Nephron progenitor cell (in vitro differentiated cells): ENCODE measurements around the gene TFCP2L1.
"Not testable (repeated sequence)": the region's sequence is repeated elsewhere in the genome, so short reads cannot be mapped to it uniquely, and the experiment has no call there.

Experiments used
- DNase-seq: peaks from one replicate; pipeline ENCODE4 v3.0.0; 2021
- H3K27ac Mint-ChIP-seq: 2 replicates; pipeline ENCODE4 v1.8.0; 2021; ENCODE audit warnings: mild to moderate bottlenecking, moderate library complexity, mixed read lengths
- H3K27me3 Mint-ChIP-seq: 2 replicates; pipeline ENCODE4 v1.8.0; 2021; ENCODE audit warnings: mild to moderate bottlenecking, low read depth, mixed read lengths; ENCODE audit not compliant: poor library complexity
- H3K36me3 Mint-ChIP-seq: 2 replicates; pipeline ENCODE4 v1.8.0; 2021; ENCODE audit warnings: low read depth, mixed read lengths
- H3K4me1 Mint-ChIP-seq: 2 replicates; pipeline ENCODE4 v1.8.0; 2021; ENCODE audit warnings: mixed read lengths
- H3K4me3 Mint-ChIP-seq: 2 replicates; pipeline ENCODE4 v1.8.0; 2021; ENCODE audit warnings: mild to moderate bottlenecking, moderate library complexity, mixed read lengths
- H3K9me3 Mint-ChIP-seq: 2 replicates; pipeline ENCODE4 v1.8.0; 2021; ENCODE audit warnings: mild to moderate bottlenecking, moderate library complexity, mixed read lengths
- TF ChIP-seq, protein P1 (sequence below): fragments of 200-600 bp; sonication (generic); IDR thresholded peaks from 2 replicates; pipeline ENCODE4 v1.5.0; 2021; ENCODE audit warnings: antibody characterized with exemption

The TFCP2L1 gene, protein sequence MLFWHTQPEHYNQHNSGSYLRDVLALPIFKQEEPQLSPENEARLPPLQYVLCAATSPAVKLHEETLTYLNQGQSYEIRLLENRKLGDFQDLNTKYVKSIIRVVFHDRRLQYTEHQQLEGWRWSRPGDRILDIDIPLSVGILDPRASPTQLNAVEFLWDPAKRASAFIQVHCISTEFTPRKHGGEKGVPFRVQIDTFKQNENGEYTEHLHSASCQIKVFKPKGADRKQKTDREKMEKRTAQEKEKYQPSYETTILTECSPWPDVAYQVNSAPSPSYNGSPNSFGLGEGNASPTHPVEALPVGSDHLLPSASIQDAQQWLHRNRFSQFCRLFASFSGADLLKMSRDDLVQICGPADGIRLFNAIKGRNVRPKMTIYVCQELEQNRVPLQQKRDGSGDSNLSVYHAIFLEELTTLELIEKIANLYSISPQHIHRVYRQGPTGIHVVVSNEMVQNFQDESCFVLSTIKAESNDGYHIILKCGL

DNA sequence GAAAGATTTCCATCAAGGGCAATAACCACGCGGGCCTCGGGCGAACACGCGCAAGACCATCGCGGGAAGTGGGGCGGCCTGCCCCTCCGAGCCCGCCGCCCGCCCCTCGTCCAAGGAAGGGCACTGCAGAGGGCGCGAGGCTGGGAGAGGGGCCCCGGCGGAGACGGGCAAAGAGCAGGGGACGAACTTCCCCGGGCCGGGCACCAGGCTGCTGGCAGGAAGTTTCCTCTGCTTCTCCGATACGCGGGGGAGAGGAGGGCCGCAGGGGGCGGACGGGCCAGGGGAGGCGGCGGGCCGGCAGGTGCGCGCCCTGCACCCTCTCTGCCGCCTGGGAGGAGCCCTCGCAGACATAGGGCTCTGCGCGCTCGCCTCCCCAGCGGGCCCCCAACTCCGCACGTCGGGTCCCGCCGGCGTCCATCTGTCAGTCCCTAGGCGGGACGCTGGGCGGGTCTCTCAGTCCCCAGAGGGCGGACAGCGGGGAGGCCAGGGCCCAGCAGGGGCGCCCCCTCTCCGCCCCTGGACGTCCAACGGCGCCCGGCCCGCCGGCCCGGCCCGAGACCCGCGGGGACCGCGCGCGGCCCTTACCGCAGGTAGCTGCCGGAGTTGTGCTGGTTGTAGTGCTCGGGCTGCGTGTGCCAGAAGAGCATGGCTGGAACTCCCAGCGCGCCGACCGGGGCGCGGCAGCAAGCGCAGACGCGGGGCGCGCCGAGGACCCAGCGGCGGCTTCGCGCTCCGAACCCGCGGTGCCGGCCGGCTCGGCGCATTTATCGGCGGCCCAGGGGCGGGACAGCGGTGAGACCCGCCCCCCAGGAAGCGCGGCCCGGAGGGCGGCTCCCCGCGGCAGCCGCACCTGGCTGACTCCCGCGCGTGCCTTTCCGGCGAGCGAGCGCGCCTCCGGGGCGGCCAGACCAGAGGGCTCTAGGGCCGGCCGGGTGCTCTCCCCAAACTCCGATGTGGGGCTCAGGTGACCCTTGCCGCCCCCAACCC is at the start of gene TFCP2L1:
Gene TFCP2L1 (minus strand): TSS at position 740 of the 987 bp plus-strand sequence. CDS start 93 bp downstream, at position 647.
- Mint-ChIP-seq H3K36me3 (no peaks in the 10 kb centered on the region), H3K27me3 (peaks cover 90% of the 10 kb centered on the region), H3K27ac (no peak within 1 kb of the TSS), H3K4me1 (peaks cover 26% of the 10 kb centered on the region), H3K9me3 (no peaks in the 10 kb centered on the region), H3K4me3 (peak within 1 kb of the TSS; percentile 83)
- peak; percentile 67 for DNase-seq
- TF ChIP-seq, protein P1, sequence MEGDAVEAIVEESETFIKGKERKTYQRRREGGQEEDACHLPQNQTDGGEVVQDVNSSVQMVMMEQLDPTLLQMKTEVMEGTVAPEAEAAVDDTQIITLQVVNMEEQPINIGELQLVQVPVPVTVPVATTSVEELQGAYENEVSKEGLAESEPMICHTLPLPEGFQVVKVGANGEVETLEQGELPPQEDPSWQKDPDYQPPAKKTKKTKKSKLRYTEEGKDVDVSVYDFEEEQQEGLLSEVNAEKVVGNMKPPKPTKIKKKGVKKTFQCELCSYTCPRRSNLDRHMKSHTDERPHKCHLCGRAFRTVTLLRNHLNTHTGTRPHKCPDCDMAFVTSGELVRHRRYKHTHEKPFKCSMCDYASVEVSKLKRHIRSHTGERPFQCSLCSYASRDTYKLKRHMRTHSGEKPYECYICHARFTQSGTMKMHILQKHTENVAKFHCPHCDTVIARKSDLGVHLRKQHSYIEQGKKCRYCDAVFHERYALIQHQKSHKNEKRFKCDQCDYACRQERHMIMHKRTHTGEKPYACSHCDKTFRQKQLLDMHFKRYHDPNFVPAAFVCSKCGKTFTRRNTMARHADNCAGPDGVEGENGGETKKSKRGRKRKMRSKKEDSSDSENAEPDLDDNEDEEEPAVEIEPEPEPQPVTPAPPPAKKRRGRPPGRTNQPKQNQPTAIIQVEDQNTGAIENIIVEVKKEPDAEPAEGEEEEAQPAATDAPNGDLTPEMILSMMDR = no peak

DNA sequence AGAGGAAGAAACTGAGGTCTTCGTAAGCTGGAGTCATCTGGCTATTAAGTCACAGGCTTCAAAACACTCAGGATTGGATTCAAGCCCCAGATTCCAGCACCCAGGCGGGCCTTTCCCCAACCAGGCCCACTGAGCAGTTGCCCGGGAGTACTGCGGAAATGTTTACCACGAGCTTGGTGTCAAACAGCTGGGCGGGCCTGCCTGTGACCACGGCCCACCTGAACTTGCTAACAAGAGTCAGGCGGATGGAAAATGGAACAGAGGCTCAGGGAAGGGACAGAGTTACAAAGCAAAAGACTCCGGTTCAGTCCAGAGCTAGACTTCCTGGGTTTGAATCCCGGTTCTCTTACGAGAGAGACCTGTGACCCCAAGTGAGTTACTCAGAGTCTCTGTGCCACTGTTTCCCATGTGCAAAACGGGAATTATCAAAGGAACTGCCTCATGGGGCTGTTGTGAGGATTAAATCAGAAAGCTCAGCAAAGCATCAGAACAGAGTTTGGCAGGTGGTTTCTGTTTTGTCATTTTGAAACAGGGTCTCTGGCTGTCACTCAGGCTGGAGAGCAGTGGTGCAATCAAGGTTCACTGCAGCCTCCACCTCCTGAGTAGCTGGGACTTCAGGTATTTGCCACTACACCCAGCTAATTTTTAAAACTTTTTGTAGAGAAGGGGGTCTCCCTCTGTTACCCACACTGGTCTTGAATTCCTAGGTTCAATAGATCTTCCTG is 49.0 kb upstream of the TFCP2L1 start:
- Mint-ChIP-seq H3K4me3 (no peak overlapping the region), H3K9me3 (no peaks in the 10 kb centered on the region), H3K27ac (peak overlapping the region; percentile 61), H3K27me3 (peaks cover 17% of the 10 kb centered on the region), H3K4me1 (peaks cover 22% of the 10 kb centered on the region), H3K36me3 (peaks cover 6% of the 10 kb centered on the region)
- no peak for DNase-seq
- TF ChIP-seq, protein P1 = no peak

DNA sequence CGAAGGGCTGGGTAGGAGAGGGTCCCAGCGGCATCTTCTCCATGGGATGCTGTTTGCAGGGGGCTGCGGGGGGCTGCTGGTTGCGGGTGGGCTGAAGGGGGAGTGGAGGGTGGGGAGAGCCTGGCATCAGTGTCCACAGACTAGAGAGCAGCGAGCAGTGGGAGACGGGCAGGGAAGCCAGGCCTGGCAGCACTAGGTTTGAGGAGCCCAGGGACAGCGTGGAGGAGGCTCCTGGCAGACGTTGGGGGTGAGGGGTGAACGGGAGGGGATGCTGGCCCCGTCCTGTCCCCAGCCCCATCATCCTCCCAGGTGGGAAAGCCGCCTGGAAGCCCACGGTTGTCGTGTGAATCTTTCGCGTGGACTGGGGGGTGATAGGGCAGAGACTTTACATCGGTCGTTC is 48.2 kb upstream of the TFCP2L1 start:
- H3K36me3 Mint-ChIP-seq = no peaks in the 10 kb centered on the region
- H3K4me3 Mint-ChIP-seq = no peak overlapping the region
- no peak overlapping the region for H3K27ac Mint-ChIP-seq
- H3K4me1 Mint-ChIP-seq = peaks cover 22% of the 10 kb centered on the region
- no peak for DNase-seq
- H3K9me3 Mint-ChIP-seq = no peaks in the 10 kb centered on the region
- TF ChIP-seq, protein P1 = no peak
- peaks cover 25% of the 10 kb centered on the region for H3K27me3 Mint-ChIP-seq

DNA sequence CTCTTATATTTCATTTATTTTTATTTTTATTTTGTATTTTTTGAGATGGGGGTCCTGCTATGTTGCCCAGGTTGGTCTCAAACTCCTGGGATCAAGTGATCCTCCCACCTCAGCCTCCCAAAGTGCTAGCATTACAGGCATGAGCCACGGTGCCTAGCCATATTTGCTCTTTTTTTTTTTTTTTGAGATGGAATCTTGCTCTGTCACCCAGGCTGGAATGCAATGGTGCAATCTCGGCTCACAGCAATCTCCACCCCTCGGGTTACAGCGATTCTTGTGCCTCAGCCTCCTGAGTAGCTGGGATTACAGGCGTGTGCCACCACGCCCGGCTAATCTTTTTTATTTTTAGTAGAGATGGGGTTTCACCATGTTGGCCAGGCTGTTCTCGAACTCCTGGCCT is 46.3 kb upstream of the TFCP2L1 start:
- DNase-seq, H3K4me3 Mint-ChIP-seq, H3K4me1 Mint-ChIP-seq, H3K27ac Mint-ChIP-seq, H3K36me3 Mint-ChIP-seq, H3K9me3 Mint-ChIP-seq: not testable (repeated sequence)
- H3K27me3 Mint-ChIP-seq = peaks cover 32% of the 10 kb centered on the region

DNA sequence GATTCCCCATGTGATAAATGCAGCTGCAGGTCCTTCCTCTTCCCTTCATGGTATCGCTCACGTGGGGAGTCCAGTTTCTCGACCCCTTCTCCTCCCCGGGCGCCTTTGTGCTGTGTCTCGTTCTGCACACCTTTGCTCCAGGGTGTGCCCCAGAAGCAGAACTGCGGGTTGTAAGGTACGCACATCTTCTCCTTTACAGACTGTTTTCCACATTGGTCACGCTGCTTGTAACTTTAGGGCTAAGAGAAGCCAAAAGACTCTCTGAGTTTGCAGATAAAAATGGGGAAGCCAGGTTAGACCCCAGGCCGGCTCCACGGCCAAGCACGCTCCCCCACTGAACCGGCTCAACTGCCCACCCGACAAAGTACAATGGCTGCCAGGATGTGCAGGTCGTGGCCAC is 45.9 kb upstream of the TFCP2L1 start:
- Mint-ChIP-seq H3K27me3 (peaks cover 33% of the 10 kb centered on the region), H3K27ac (no peak overlapping the region), H3K36me3 (no peaks in the 10 kb centered on the region), H3K9me3 (peaks cover 2% of the 10 kb centered on the region), H3K4me3 (no peak overlapping the region), H3K4me1 (peaks cover 6% of the 10 kb centered on the region)
- no peak for DNase-seq
- TF ChIP-seq, protein P1 = no peak
